ENCODE results near the gene HNRNPA1.

DNA sequence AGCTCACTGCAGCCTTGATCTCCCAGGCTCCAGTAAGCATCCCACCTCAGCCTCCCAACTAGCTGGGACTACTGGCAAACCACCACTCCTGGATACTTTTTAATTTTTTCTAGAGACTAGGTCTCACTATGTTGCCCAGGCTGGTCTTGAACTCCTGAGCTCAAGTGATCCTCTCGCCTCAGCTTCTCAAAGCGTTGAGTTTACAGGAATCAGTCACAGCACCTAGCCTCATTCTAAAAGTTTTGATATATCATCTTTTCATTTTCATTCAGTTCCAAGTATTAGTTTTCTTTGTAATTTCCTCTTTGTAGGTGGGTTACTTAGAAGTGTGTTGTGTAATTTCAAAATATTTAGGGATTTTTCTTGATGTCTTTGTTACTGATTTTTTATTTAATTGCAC is 10.2 kb upstream of the HNRNPA1 start:
- TF ChIP-seq, protein P1, sequence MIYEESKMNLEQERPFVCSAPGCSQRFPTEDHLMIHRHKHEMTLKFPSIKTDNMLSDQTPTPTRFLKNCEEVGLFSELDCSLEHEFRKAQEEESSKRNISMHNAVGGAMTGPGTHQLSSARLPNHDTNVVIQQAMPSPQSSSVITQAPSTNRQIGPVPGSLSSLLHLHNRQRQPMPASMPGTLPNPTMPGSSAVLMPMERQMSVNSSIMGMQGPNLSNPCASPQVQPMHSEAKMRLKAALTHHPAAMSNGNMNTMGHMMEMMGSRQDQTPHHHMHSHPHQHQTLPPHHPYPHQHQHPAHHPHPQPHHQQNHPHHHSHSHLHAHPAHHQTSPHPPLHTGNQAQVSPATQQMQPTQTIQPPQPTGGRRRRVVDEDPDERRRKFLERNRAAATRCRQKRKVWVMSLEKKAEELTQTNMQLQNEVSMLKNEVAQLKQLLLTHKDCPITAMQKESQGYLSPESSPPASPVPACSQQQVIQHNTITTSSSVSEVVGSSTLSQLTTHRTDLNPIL (CRISPR knock-in tag; IDR thresholded peaks at IDR 0.05; ENCODE audit: low read depth): no peak
- TF ChIP-seq ESRRG (CRISPR knock-in tag; IDR thresholded peaks at IDR 0.05): no peak

All from SK-N-SH treated with all-trans-retinoic acid at 6 μM for 48 hours (cell line).